ENCODE measurements around the gene ZFP91.

GRCh38 chr11:58592760-58593472 lies 14.1 kb downstream of the ZFP91 start:
- TF ChIP-seq EZH2phosphoT487 (IDR thresholded peaks at IDR 0.05; ENCODE audit: borderline replicate concordance, low read length): no peak
- TF ChIP-seq, protein P1, sequence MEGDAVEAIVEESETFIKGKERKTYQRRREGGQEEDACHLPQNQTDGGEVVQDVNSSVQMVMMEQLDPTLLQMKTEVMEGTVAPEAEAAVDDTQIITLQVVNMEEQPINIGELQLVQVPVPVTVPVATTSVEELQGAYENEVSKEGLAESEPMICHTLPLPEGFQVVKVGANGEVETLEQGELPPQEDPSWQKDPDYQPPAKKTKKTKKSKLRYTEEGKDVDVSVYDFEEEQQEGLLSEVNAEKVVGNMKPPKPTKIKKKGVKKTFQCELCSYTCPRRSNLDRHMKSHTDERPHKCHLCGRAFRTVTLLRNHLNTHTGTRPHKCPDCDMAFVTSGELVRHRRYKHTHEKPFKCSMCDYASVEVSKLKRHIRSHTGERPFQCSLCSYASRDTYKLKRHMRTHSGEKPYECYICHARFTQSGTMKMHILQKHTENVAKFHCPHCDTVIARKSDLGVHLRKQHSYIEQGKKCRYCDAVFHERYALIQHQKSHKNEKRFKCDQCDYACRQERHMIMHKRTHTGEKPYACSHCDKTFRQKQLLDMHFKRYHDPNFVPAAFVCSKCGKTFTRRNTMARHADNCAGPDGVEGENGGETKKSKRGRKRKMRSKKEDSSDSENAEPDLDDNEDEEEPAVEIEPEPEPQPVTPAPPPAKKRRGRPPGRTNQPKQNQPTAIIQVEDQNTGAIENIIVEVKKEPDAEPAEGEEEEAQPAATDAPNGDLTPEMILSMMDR (IDR thresholded peaks at IDR 0.05; ENCODE audit: low read depth, low read length, poor library complexity, severe bottlenecking): no peak
